HG03460 (cell line): Measurements from ENCODE around the gene EHD4.

Experiments
- ATAC-seq: cut with Tn5 transposase; IDR thresholded peaks from one replicate; pipeline ENCODE4 v1.9.1; 2021; ENCODE audit not compliant: unreplicated experiment

Gene EHD4

DNA sequence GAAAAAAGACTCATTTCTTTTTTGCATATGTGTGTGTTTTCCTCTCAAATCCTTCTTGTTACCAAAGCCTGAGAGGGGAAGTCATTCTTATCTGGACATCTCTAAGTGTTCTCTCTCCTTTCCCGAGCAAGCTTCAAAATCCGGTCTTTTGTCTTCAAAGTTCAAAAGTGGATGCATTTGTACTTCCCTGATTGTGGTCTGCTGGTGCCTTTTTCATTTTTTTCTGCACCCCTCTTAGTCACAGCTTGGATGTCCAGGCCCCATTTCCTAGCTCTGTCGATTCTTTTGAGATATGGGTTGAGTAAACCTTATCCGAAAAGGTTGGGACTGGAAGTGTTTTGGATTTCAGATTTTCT, 34.8 kb downstream of the EHD4 start:
- ATAC-seq = no peak

DNA sequence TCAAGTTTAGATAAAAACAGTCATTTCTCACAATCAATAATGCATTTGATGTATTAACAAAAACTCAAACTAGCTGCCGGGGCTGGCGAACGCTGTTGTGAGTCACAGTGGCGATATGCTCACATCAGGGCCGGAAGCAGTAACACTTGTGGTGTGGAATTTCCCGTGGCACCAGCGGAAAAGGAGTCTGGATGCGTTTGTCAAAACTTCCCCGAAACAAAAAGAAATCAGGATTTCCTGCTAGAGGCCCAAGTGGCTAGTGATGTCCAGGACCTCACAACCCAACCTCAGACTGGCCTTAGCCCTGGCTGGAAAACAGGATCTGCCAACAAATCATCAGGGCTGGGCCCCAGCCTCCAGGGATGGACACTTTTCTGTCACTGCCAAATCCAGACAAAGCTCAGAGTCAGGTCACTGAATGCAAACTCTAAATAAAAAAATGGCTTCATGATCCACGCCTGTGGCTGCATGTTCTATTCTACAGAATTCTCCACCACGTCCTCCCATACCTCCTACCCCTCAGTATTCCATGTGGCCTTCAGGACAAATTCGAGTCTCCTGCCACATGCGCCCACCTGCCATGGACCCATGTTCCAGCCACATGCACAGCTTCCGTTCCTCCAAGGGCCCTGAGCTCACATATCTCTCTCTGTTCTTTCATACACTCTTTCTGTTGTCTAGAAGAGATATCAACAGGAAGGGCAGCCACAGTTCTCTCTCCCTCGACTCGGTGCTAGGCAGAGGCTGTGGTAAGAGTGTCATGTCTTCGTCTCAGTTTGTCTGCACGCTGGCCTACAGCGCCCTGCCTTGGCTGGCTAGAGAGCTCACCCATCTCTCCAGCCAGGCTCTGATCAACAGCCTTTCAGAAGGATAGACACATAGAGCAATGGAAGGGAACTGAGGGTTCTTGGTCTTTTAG, 35.4 kb downstream of the EHD4 start:
- no peak for ATAC-seq

DNA sequence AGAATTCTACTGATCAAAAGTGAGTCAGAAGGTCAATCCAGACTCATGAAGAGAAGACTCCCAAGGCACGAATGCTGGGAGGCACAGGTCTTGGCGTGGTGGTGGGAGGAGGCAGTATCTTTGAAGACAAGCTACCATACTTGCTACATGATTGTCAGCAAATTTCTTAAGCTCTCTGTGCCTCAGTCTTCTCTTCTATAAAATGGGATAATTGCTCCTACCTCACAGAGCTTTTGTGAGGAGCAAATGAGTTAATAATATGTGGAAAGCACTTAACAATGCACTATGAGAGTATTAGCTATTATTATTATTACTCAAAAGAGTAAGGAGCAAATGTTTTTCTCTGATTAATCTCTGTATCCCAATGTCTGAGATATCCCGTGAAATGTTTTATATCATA, 36.2 kb downstream of the EHD4 start:
- ATAC-seq = no peak

DNA sequence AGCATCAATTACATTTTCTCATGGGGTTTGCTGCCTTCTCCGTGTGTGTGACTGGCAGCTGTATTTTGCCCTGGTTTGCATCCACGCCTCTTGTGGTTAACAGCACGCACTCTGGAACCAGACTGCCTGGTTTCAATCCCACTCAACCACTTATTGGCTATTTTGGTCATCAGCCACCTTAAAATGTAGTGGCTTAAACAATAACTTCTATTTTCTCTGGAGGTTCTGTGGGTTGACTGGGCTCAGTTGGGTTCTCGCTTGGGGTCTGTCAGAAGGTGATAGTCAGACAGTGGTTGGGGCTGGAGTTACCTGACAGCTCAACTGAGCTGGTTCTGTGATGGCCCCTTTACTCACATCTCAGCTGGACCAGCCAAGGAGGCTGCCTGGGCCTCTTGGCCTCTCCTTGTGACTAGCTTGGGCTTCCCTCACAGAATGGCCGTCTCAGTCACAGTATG, 36.8 kb downstream of the EHD4 start:
- peak; percentile 46 for ATAC-seq

DNA sequence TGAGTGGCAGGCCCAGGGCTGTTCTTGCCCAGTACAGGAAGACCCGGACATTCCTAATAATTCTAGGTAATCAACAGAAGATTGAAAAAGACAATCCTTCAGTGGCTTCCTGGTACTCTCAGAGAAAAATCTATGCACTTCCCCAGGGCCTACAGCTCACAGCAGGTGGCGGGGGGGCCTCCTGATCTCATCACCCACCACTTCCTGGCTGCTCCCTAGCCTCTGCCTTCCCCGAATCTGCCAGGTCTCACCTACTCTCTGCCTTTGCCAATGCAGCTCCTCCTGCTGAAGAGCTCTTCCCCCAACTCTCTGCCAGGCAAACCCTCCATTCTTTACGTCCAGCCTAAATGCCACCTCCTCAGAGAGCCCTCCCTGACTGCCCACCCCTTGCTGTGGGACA, 37.5 kb downstream of the EHD4 start:
- ATAC-seq = no peak

DNA sequence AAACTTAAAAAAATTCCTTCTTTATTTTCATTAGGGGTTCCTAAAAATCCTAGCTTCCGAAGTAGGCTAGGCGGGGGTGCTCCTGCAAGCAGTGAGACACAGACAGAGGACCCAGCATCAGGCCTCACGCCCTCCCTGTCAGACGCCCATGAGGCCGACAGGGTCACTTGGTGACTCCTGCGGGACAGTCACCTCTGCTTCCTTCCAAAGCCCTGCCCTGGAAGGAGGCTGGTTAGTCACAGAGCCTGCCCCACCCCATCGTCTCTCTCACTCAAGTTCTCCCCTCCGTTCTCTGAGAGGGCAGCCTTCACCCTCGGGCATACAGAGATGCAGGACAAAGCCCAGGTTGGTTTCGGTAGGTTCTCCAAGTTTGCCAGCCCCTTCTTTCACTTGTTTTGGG, 38.6 kb downstream of the EHD4 start:
- no peak for ATAC-seq

DNA sequence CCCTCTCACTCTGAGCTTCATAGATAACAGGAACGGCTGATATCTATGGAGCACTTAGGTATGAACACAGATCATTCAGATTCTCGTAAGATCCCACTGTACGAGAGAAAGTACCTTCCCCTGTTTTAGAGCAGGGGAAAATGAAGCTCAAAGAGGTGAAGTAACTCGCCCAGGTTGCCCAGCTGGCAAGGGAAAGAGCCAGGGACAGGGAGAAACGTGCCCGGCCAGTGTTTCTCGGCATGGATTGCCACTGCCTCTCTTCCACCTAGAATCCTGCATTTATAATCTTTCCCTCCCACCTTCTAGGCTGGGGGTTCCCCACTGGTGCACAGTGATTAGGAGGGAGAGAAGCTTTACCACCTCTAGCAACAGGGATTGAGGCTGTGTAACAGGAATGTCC, 39.0 kb downstream of the EHD4 start:
- no peak for ATAC-seq

DNA sequence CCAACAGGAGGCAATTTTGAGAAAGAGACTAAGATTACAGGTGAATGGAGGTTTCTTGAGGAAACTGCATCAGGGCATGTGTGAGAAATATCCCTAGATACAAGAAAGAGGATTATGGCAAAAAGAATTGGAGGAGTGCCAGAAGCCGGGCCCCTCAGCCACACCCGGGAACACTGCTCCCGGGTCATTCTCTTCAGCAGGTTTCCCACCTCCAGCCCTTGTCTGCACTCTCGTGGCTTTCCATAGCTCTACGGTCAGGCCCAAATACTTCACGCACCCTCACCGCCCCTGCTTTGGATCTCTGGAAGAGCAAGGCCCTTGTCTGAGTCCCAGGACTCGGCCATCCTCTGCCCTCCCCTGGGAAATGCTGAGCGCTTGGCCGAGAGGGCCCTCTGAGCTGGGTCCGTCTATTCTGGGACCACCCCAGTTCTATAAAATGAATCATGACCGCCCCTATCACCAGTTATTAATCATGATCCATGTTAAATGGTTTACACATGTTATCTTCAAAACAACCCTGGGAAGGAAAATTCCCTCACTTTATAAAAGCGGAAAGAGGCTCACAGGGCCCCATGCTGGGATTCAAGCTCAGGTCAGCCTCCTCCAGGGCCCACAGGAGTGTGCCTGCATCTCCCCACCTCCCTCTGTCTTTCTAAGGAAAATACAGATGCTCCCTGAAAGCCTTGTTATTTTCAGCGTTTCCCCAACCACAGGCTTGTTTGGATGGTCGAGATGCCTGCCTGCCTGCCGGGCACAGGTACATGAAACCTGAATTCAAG, 39.7 kb downstream of the EHD4 start:
- ATAC-seq = no peak

DNA sequence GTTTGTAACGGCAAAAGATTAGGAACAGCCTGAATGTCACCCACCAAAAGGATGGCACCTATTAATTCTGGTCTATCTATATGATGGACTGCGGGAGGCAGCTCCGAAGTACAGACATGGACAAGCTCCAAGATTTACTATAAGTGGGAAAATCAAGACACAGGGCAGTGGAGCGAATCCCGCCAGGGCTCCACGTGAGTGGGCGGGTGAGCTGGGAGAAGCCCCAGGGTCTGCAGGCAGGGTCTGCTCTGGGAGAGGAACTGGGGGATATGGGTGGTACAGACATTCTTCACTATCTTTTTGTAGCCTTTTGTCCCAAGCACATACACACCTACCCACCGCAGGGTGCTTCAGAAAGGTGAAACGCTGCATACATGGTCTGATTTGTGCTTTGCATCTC, 40.3 kb downstream of the EHD4 start:
- ATAC-seq = no peak

DNA sequence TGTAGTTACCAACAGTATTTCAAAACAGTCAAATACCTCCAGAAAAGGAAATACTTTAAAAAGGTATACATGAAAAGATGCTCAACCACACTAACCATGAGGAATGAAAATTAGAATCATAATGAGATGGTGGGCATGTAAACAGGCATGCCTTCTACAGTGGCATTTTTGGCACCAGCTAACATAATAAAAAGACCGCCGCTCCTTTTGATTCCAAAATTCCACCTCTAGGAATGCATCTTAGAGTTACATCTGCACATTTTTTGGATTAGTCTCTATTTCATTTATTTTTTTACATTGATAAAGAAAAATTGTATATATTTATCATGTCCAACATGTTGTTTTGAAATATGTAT, 41.5 kb downstream of the EHD4 start:
- no peak for ATAC-seq

DNA sequence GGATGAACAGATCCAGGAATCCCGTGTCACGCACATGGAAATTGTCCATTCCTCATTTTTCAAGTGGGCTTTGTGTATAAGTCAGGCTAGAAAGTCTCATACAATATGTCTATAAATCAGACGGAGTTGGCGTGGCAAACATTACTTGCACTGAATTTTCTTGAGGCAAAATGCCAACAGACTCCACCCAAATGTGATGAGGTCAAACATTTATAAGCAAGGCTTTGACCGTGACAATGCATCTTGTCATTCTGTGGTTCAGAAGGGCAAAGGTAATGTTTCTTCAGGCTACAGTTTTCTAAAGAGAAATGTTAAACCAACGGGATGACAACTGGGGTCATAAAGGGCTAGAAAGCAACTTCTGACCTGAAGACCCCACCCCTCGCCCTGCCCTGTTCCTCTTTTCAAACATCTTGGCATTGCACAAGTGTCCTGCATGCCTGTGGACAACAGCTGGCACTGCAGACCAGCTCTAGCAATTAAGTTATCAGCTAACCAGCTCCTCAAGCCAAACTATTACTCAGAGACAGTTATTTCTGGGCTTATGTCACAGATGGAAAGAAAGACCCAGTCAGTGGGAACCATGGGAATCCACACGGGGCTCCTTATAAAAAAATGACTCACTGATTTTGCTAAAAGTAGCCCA, 42.0 kb downstream of the EHD4 start:
- ATAC-seq = no peak

DNA sequence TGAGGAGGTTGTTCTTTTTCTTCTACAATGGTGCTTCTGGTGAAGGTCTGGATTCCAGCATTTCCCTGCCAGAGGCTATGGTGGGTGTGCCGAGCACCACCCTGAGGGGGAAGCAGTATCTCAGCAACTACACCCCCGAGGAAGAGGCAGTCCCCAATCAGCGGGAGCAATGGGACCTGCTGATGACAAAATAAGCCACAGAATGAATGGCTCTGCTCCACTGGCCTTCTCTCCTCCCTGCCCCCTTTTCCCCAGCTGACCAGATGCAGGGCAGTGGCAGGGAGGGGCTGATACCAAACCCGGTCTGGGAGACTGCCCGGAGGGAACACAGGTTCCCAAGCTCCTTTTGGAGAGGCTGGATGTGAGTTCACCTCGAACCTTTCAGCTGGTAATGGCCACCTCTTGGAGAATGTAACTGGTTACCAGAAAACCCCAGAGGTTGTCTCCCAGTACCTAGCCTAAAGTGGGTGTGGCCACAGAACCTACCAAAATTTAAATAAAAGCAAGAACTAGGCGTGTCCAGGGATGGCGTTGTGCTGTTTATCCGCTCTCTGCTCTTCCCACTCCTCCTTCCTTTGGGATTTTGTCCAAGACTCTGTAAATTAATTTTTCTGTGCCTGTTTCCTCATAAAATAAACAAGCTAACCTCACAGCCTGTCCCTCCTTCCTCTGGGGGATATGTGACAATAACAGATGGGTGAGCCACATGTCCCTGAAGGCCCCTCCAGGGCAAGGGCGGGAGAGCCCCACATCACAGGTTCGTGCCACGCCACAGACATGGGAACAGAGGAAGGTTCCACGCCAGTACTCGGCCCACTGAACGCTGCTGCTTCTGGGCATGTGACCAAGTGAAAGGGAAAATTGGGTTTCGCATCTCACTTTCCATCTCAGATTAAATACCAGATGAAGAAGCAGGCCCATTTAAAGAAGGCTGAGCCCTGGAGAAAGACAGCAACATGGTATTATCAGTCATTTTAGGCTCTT, 43.4 kb downstream of the EHD4 start:
- ATAC-seq = peak; percentile 63

DNA sequence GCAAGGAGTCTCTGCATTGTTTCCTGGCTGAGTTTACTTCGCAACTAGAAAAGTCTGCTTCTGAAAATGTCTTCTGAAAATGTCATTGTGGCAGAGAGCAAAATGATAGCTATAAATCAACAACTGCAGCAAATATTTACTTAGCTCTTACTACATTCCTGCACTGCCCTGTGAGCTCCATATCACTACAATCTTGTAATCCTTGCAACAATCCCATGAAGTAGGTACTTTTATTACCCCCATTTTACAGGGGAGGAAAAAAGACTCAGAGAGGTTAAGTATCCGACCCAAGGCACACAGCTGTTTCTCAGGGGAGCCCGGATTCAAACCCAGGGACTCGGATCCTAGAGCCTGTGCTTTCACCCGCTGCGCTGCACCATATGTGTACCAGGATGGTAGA, 44.3 kb downstream of the EHD4 start:
- no peak for ATAC-seq

DNA sequence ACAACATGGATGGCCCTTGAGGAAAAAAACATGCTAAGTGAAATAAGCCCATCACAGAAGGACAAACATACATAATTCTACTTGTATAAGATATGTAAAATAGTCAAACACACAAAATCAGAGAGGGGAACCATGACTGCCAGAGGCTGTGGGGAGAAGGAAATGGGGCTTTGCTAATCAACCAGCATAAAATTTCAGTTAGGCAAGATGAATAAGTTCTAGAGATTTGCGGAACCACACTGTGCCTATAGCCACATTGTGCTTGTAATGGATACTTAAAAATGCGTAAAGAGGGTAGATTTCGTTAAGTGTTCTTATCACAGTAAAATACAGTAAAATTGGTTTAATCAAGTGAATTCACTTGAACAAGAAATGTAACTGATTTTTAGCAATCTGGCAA, 44.8 kb downstream of the EHD4 start:
- ATAC-seq = no peak

DNA sequence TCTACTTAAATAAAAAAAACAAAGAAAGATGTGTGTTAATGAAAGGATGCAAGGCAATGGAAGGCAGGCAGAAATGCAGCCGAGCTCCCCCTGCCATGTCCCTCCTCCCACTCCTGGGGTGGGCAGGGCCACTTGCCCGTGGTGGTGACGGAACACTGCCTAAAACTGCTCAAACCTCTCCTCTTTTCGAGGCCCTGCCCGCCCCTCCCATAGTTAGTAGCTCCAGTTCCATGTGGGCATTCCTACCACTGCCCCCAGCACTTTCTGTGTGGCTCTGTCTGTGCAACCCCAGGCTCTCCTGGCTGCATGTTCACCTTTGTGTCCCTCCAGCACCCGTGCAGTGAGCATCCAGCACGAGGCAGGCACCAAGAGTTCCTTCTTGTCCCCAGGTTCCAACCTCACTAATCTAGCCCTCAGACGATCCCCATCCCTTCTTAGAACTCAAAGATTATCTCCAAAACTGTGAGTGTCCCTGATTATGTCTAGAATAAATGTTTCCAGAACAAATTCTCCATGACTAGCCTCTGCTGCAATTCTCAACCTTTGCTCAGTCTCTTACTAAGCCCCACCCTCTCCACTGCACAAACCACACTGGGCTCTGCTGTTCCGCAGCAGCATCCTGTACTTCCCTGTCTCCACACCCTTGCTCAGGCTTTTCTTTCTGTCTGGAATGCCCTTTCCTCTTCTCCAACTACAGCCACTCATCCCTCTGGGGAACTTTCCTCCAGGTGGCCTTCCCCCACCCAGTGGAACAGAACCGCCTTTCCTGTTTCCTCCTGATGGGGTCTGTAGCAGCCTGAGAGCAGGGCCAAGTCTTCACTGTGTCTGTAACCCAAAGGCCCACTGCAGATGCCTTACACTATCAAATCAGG, 45.9 kb downstream of the EHD4 start:
- no peak for ATAC-seq

DNA sequence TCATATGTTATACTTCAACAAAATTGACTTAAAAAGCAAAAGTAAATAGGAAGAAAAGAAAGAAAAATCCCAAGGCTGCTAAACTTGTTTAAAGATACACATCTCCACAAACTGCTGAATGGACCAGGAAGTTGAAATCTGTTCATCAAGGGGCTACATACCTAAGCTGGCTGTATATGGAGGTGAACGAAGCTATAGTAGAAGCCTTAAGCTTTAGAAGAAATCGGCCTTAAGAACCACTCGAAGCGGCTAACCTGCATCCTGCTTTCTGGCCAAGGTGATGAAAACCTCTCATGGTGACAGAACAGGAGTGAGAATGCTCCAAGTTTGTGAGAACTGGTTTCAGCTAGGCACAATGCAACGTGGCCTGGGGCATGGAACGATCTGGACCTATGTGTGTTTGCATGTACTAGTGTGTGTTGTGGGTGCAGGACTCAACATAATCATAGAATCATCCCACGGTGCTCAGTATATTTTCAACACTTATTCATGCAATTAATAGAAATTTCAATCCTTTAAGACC, 47.2 kb downstream of the EHD4 start:
- ATAC-seq = no peak

DNA sequence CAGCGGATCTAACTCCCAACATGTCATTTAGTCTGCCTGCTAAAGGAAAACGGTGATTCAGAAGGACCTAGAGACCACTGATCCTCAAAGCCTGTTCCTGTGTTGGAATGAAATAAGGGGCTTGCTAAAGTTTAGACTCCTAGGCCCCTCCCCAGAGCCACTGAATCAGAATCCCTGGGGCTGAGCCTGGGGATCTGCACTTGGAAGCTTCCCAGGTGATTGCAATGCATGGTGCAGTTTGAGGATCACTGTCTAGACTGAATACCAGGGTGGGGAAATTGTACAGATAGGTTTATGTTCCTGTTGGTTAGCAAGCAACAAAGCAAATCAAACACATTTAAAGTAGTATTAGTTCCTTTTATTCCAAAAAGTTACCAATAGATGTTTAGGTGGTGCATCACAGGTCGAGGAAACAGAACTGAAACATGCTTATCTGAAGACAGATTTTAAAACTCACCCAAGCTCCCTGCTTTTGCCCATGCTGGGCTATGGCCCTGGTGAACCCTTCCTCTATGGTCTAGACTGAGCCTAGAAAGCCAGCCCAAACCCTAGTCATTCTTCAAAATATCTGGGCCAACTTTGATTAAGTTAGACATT, 48.9 kb downstream of the EHD4 start:
- ATAC-seq = no peak

DNA sequence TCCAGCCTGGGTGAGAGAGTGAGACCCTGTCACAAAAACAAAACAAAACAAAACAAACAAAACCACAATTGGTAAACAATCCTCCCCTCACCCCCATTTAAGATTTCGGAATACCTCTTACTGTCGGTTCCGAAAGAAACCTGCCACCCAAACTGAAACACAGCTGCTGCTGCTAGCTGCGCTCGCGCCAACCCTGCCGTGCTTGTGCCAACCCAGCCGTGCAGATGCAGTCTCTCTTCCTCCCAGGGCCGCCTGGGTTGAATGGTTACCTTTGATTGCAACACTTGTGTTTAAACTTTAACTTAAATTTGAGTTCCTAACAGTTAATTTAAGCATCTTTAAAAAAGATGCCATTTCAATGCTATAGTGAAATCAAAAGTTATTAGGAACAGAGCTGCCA, 50.0 kb downstream of the EHD4 start:
- ATAC-seq = no peak

DNA sequence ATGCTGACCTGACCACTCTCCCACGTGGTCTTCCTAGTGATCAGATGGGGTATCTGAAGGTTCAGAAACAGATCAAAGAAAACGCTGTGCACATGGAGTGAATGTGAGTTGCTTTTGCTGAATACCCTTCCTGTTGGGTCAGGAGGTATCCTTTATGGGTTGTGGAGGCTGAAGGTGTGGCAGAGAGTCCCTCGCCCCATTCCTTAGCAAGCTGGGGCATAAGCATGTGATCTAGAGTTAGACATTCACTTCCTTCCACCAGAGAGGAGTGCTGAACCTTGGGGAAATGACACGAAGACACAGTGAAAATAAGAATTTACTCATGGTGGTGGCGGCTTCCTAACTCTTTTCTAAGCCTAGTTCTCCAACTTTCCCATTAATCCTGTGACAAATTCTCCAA, 50.7 kb downstream of the EHD4 start:
- ATAC-seq = no peak
